T-helper 2 cell treated with Interferon-gamma antibody and Interleukin-4, amounts not matched to agents 5 μg/mL and 100 μg/mL, for 36 hours (primary cell): ENCODE measurements around the gene NKAIN4.

Source experiments
- DNase-seq: peaks from one replicate; pipeline ENCODE4 v3.0.0; 2021; ENCODE audit warnings: low spot score
- H3K27ac Mint-ChIP-seq: one replicate; pipeline ENCODE4 v1.8.0; 2021; ENCODE audit warnings: mild to moderate bottlenecking, mixed read lengths
- H3K27me3 Mint-ChIP-seq: one replicate; pipeline ENCODE4 v1.8.0; 2021; ENCODE audit warnings: low read depth, mixed read lengths
- H3K36me3 Mint-ChIP-seq: one replicate; pipeline ENCODE4 v1.8.0; 2021; ENCODE audit warnings: low read depth, mixed read lengths
- H3K4me1 Mint-ChIP-seq: one replicate; pipeline ENCODE4 v1.8.0; 2021; ENCODE audit warnings: low read depth, mixed read lengths
- H3K4me3 Mint-ChIP-seq: one replicate; pipeline ENCODE4 v1.8.0; 2022; ENCODE audit warnings: mild to moderate bottlenecking, moderate library complexity, mixed read lengths
- H3K9me3 Mint-ChIP-seq: one replicate; pipeline ENCODE4 v1.8.0; 2021; ENCODE audit warnings: mixed read lengths

Gene NKAIN4

DNA sequence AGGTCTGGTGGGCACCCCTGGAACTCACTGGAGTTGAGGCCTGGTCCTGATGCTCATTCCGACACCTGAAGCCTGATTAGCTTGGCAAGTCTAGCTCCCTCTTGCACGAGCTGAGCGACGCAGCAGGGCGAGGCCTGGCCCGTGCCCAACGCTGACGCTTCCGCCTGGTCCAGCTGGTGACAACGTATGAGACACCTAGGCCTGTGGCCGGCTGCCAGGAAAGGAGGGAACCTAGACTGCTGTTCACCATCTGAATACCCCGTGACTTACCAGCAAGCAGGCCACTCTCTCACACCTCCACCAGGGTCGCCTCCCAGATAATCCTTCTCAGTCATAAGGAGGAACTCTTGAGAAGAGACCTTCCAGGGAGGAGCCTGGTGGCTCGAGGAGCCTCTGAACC lies 62.9 kb downstream of the NKAIN4 start:
- Mint-ChIP-seq H3K4me3 (no peak overlapping the region), H3K36me3 (peaks cover 14% of the 10 kb centered on the region), H3K4me1 (peaks cover 2% of the 10 kb centered on the region), H3K27ac (no peak overlapping the region), H3K9me3 (no peaks in the 10 kb centered on the region), H3K27me3 (no peaks in the 10 kb centered on the region)
- no peak for DNase-seq

- no peaks in the 10 kb centered on the region for H3K9me3 Mint-ChIP-seq
- no peaks in the 10 kb centered on the region for H3K4me1 Mint-ChIP-seq
- H3K36me3 Mint-ChIP-seq = peaks cover 10% of the 10 kb centered on the region
- DNase-seq = no peak
- no peak overlapping the region for H3K4me3 Mint-ChIP-seq
- no peaks in the 10 kb centered on the region for H3K27me3 Mint-ChIP-seq
- no peak overlapping the region for H3K27ac Mint-ChIP-seq
These were observed 63.4 kb downstream of the NKAIN4 start for GRCh38 chr20:63190828-63191227.
